H1 (cell line): ENCODE data around the gene MTCL3.

Experiments
- CTCF ChIA-PET: fragments of 300-600 bp; sonication (Branson Sonifier 250); formaldehyde crosslinking; loops from one replicate; lab custom pipeline; 2021; ENCODE audit not compliant: partially characterized antibody; lab: Charles Lee
- POLR2A ChIA-PET: fragments of 300-600 bp; sonication (Branson Sonifier 250); formaldehyde crosslinking; loops from one replicate; lab custom pipeline; 2021; ENCODE audit warnings: inconsistent platforms; ENCODE audit not compliant: partially characterized antibody; lab: Charles Lee
- DNase-seq, 2 experiments: peaks; one replicate each; pipeline versions ENCODE4 v3.0.0 to v3.0.0-alpha.2; 2010 to 2022; ENCODE audit warnings: low spot score in 2 of 2, low read depth in 1 of 2, mixed read lengths in 1 of 2
- FAIRE-seq: peaks from 2 replicates; lab custom pipeline; 2011; peaks lifted over from hg19 to GRCh38; lab: Jason Lieb, UNC
- H2AFZ ChIP-seq: 2 replicates; pipeline ENCODE4 v1.8.1; 2012; ENCODE audit warnings: low read length, inconsistent platforms
- H2AK5ac ChIP-seq: 2 replicates; pipeline ENCODE4 v1.6.1; 2013; ENCODE audit warnings: low read depth, low read length
- H2BK120ac ChIP-seq: replicated peaks from 2 replicates; pipeline ENCODE3; 2013; ENCODE audit warnings: low read depth, low read length, inconsistent platforms
- H2BK12ac ChIP-seq: 2 replicates; pipeline ENCODE4 v1.6.1; 2013; ENCODE audit warnings: low read depth, low read length
- H2BK15ac ChIP-seq: 2 replicates; pipeline ENCODE4 v1.6.1; 2013; ENCODE audit warnings: low read length
- H2BK20ac ChIP-seq: 2 replicates; pipeline ENCODE4 v1.6.1; 2013; ENCODE audit warnings: low read length
- H2BK5ac ChIP-seq: 2 replicates; pipeline ENCODE4 v1.6.1; 2013; ENCODE audit warnings: low read depth, low read length
- H3K14ac ChIP-seq: 2 replicates; pipeline ENCODE4 v1.6.1; 2013; ENCODE audit warnings: inconsistent platforms; ENCODE audit not compliant: insufficient read length
- H3K18ac ChIP-seq: 2 replicates; pipeline ENCODE4 v1.6.1; 2013; ENCODE audit warnings: low read length; ENCODE audit errors: extremely low read depth
- H3K23ac ChIP-seq: 2 replicates; pipeline ENCODE4 v1.6.1; 2013; ENCODE audit warnings: inconsistent platforms; ENCODE audit not compliant: insufficient read length
- H3K23me2 ChIP-seq: 2 replicates; pipeline ENCODE4 v1.6.1; 2013; ENCODE audit warnings: low read depth, low read length
- H3K27ac ChIP-seq: 2 replicates; pipeline ENCODE4 v1.6.1; 2011; ENCODE audit warnings: low read depth, low read length, inconsistent platforms
- H3K27me3 ChIP-seq, 4 experiments: replicated peaks in 1 of 4; 1 replicate in 1 of 4; 2 replicates in 3 of 4; pipeline versions ENCODE4 v1.6.1 to v1.8.1; 2011 to 2013; ENCODE audit warnings: low read length in 3 of 4, mild to moderate bottlenecking in 3 of 4, inconsistent platforms in 2 of 4, mixed read lengths in 2 of 4, moderate library complexity in 1 of 4; ENCODE audit not compliant: control insufficient read depth in 3 of 4, insufficient read depth in 3 of 4; ENCODE audit errors: extremely low read depth in 1 of 4
- H3K36me3 ChIP-seq, 4 experiments: 2 replicates each; pipeline versions ENCODE4 v1.6.1 to v1.8.1; 2011 to 2013; ENCODE audit warnings: mild to moderate bottlenecking in 4 of 4, low read length in 3 of 4, moderate library complexity in 2 of 4, control low read depth in 1 of 4, inconsistent platforms in 1 of 4; ENCODE audit not compliant: insufficient read depth in 4 of 4, control insufficient read depth in 2 of 4
- H3K4ac ChIP-seq: replicated peaks from 2 replicates; pipeline ENCODE3; 2013; ENCODE audit warnings: low read length, low read depth, mixed read lengths, inconsistent platforms; ENCODE audit not compliant: insufficient read length
- H3K4me1 ChIP-seq, 4 experiments: replicated peaks in 1 of 4; 1 replicate in 1 of 4; 2 replicates in 3 of 4; pipeline versions ENCODE4 v1.6.1 to v1.8.1; 2011 to 2013; ENCODE audit warnings: low read length in 3 of 4, inconsistent platforms in 2 of 4, mixed read lengths in 1 of 4; ENCODE audit not compliant: insufficient read depth in 4 of 4, control insufficient read depth in 3 of 4
- H3K4me2 ChIP-seq, 2 experiments: 2 replicates each; pipeline versions ENCODE4 v1.6.1 to v1.8.1; 2011 to 2013; ENCODE audit warnings: low read depth in 2 of 2, low read length in 2 of 2, control low read depth in 1 of 2, inconsistent platforms in 1 of 2, mild to moderate bottlenecking in 1 of 2; ENCODE audit not compliant: insufficient read depth in 1 of 2
- H3K4me3 ChIP-seq, 4 experiments: fragments of 200-600, 300-600 bp in 1 of 4; sonication (generic), shearing (Covaris generic), sonication (Bioruptor Twin) in 1 of 4; 2 replicates each; pipeline versions ENCODE4 v1.5.1 to v1.8.1; 2011 to 2016; ENCODE audit warnings: low read length in 4 of 4, low read depth in 3 of 4, control low read depth in 2 of 4, inconsistent platforms in 2 of 4, mild to moderate bottlenecking in 2 of 4, mixed read lengths in 1 of 4, moderate library complexity in 1 of 4; ENCODE audit not compliant: insufficient read depth in 2 of 4; ENCODE audit errors: extremely low read depth in 1 of 4
- H3K56ac ChIP-seq: replicated peaks from 2 replicates; pipeline ENCODE3; 2013; ENCODE audit warnings: low read depth, mild to moderate bottlenecking, mixed read lengths, low read length, inconsistent platforms; ENCODE audit not compliant: insufficient read length
- H3K79me1 ChIP-seq: 2 replicates; pipeline ENCODE4 v1.6.1; 2013; ENCODE audit warnings: low read depth, low read length, control low read depth
- H3K79me2 ChIP-seq, 2 experiments: 2 replicates each; pipeline versions ENCODE4 v1.6.1 to v1.8.1; 2012 to 2013; ENCODE audit warnings: low read length in 2 of 2, mild to moderate bottlenecking in 2 of 2, inconsistent platforms in 1 of 2; ENCODE audit not compliant: insufficient read depth in 2 of 2, control insufficient read depth in 1 of 2
- H3K9ac ChIP-seq, 4 experiments: replicated peaks in 1 of 4; 1 replicate in 1 of 4; 2 replicates in 3 of 4; pipeline versions ENCODE4 v1.6.1 to v1.8.1; 2011 to 2013; ENCODE audit warnings: low read depth in 3 of 4, low read length in 3 of 4, control low read depth in 2 of 4, mild to moderate bottlenecking in 2 of 4, moderate library complexity in 2 of 4, inconsistent platforms in 1 of 4; ENCODE audit errors: extremely low read depth in 1 of 4
- H3K9me3 ChIP-seq, 2 experiments: 2 replicates each; pipeline versions ENCODE4 v1.6.1 to v1.8.1; 2012 to 2013; ENCODE audit warnings: mild to moderate bottlenecking in 2 of 2, moderate library complexity in 2 of 2, control low read depth in 1 of 2, inconsistent platforms in 1 of 2, low read depth in 1 of 2, low read length in 1 of 2, mixed read lengths in 1 of 2; ENCODE audit not compliant: insufficient read depth in 2 of 2
- H4K20me1 ChIP-seq, 2 experiments: replicated peaks in 1 of 2; 2 replicates each; pipeline versions ENCODE3 to v1.8.1; 2011 to 2013; ENCODE audit warnings: inconsistent platforms in 2 of 2, low read length in 2 of 2, mild to moderate bottlenecking in 1 of 2; ENCODE audit not compliant: insufficient read depth in 2 of 2, control insufficient read depth in 1 of 2
- H4K5ac ChIP-seq: 2 replicates; pipeline ENCODE4 v1.6.1; 2013; ENCODE audit warnings: low read length, low read depth, mixed read lengths, inconsistent platforms; ENCODE audit not compliant: insufficient read length
- H4K8ac ChIP-seq: 2 replicates; pipeline ENCODE4 v1.8.0; 2013; ENCODE audit warnings: mild to moderate bottlenecking, moderate library complexity, low read length, inconsistent platforms; ENCODE audit not compliant: insufficient read depth; ENCODE audit errors: extremely low read depth
- H4K91ac ChIP-seq: replicated peaks from 2 replicates; pipeline ENCODE3; 2013; ENCODE audit warnings: low read length, mixed read lengths, inconsistent platforms; ENCODE audit not compliant: insufficient read length
- WGBS, 2 experiments: shearing (Covaris generic) in 1 of 2; methylation state at CpG; one replicate each; pipeline versions ENCODE4 v1.1.6 to v1.1.7; 2013 to 2015; ENCODE audit warnings: low lambda C conversion rate in 2 of 2, mixed read lengths in 2 of 2, inconsistent platforms in 1 of 2, low coverage in 1 of 2, missing lambda C conversion rate in 1 of 2; ENCODE audit not compliant: insufficient replicate concordance in 2 of 2, insufficient coverage in 1 of 2, insufficient read length in 1 of 2; ENCODE audit errors: extremely low coverage in 1 of 2, missing lambda C conversion rate in 1 of 2; 5-methylcytosine and 5-hydroxymethylcytosine counted together
- TF ChIP-seq, protein P1 (sequence below): IDR thresholded peaks from 2 replicates; pipeline ENCODE4 v1.6.1; 2011; ENCODE audit warnings: low read length, improper control_type of control experiment

The MTCL3 gene

DNA sequence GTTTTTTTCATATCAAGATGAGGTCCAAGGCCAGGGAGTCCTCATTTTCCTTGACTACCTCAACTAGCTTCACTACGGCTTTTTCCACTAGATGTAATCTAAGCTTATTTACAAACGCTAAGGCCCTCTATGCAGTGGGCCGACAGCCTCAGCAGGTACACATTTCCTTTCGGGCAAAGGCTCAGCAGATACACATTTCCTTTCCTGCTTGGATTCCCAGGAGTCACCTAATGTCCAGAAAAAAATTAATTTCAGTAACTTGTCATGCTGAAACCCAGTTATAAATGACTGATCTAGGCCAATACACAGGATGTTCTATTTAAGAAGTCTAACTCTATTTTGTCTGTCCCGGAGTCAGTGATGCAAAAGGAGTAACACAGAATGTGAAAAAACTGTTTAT is 52.7 kb downstream of the MTCL3 start:
- WGBS, 2 experiments, result 84% methylated on average over 5 of the region's 5 CpGs; no CpG with 5 or more reads in 1 of the 2 experiments
- no peak overlapping the region for H3K4me3 ChIP-seq
- no peak overlapping the region for H2BK5ac ChIP-seq
- H3K36me3 ChIP-seq, result peaks cover 0 to 5% (median 0%) of the 10 kb centered on the region in 4 experiments; a peak in 1 of 8 replicates
- ChIA-PET CTCF (interaction anchor here (0.7 to 14.6 kb wide), 23 partner anchors 14 to 275 kb away, joined by 3 to 221 read pairs (median 4); partner anchors contain the start of gene MTCL3), POLR2A (interaction anchor here (0.9 to 2.4 kb wide), 4 partner anchors 10 to 200 kb away, joined by 3 to 12 read pairs (median 6); partner anchors contain the start of gene RNF146)
- H4K8ac ChIP-seq, result no peak overlapping the region
- H2BK20ac ChIP-seq, result no peak overlapping the region
- no peak overlapping the region for H2BK120ac ChIP-seq
- no peak overlapping the region for H3K4me2 ChIP-seq
- no peaks in the 10 kb centered on the region for H3K4me1 ChIP-seq
- H2AK5ac ChIP-seq, result no peak overlapping the region
- H3K18ac ChIP-seq, result no peak overlapping the region
- H2AFZ ChIP-seq, result no peak overlapping the region
- H3K4ac ChIP-seq, result no peak overlapping the region
- no peak overlapping the region for H4K5ac ChIP-seq
- FAIRE-seq, result no peak
- H2BK12ac ChIP-seq, result no peak overlapping the region
- H3K9ac ChIP-seq, result no peak overlapping the region
- no peak overlapping the region for H3K56ac ChIP-seq
- no peak overlapping the region for H3K14ac ChIP-seq
- H3K23ac ChIP-seq, result no peak overlapping the region
- H3K27me3 ChIP-seq, result no peaks in the 10 kb centered on the region
- H4K20me1 ChIP-seq, result no peaks in the 10 kb centered on the region
- H2BK15ac ChIP-seq, result no peak overlapping the region
- H3K23me2 ChIP-seq, result no peaks in the 10 kb centered on the region
- H3K27ac ChIP-seq, result no peak overlapping the region
- no peak overlapping the region for H4K91ac ChIP-seq
- no peaks in the 10 kb centered on the region for H3K79me1 ChIP-seq
- H3K79me2 ChIP-seq, result no peaks in the 10 kb centered on the region
- no peak for DNase-seq
- no peaks in the 10 kb centered on the region for H3K9me3 ChIP-seq
- TF ChIP-seq, protein P1, sequence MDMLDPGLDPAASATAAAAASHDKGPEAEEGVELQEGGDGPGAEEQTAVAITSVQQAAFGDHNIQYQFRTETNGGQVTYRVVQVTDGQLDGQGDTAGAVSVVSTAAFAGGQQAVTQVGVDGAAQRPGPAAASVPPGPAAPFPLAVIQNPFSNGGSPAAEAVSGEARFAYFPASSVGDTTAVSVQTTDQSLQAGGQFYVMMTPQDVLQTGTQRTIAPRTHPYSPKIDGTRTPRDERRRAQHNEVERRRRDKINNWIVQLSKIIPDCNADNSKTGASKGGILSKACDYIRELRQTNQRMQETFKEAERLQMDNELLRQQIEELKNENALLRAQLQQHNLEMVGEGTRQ, result no peak
